Fibroblast of lung (primary cell): ENCODE results near the gene ALKBH8.
"Not testable (repeated sequence)": the region's sequence is repeated elsewhere in the genome, so short reads cannot be mapped to it uniquely, and the experiment has no call there.

Experiments
- CTCF ChIP-seq, 2 donors: IDR thresholded peaks in 1 of 2; conservative IDR thresholded peaks in 1 of 2; 1 replicate in 1 of 2; 2 replicates in 1 of 2; pipeline ENCODE4 v1.5.1; 2011 to 2012; ENCODE audit warnings: low read length in 2 of 2, control low read depth in 1 of 2, inconsistent platforms in 1 of 2, low read depth in 1 of 2, mild to moderate bottlenecking in 1 of 2
- EZH2 ChIP-seq: IDR thresholded peaks from 2 replicates; pipeline ENCODE4 v1.5.1; 2012; ENCODE audit warnings: low read length, control low read depth, mild to moderate bottlenecking; ENCODE audit errors: missing control alignments

- TF ChIP-seq CTCF (conservative IDR thresholded peaks at IDR 0.05 in 1 of 2, IDR thresholded peaks at IDR 0.05 in 1 of 2; ENCODE audit: low read depth in 1 of 2, low read length in 2 of 2); EZH2: not testable (repeated sequence)
Observed at GRCh38 chr11:107537155-107537554, 28.4 kb downstream of the ALKBH8 start.
